ENCODE measurements around the gene CDYL. TPM values are rescaled to one million over a fixed set of nuclear protein-coding genes. Genes with fewer than 3 reads are reported as not detected.
A peak's percentile ranks its signal among the peaks of the same experiment; 100 is the strongest.

CDYL gene
- polyA plus RNA-seq, 1 of the 3 experiments (the other 2 are of a cell fraction): 13.3 TPM

DNA sequence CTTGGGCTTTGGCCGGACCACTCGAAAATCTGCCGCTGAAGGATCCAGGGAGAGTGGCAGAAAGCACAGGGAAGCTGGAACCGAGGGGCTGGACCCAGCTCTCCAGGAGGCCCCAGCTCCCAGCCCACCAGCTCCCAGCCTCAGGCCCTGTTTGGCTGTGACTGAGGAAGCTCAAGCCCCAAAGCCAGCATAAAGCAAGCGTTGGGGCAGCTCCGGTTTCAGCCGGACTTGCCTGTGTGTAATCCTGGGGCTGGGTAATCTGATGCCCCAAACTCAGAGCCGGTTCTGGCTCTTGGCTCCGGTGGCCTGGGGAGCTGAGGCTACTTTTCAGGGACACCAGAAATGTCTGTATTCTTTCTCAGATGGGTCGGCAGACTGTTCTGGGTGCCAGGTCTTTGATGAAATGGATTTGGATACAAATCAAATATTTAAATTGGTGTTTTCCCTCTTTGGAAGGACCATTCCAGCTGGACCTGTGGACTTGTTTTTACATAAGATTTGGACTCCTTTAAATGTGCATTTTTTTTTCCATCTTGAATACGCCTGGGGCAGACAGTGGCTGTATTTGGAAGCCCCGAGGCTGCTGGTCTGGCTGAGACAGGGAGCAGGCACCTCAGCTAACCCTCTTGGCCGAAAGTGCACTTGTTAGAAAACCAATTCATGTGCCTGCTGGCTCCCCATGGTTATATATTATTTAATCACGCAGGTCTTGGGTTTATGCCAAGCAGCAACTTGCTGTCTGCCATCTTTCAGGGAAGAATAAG is 198.0 kb downstream of the CDYL start:
- H3K9me3 ChIP-seq: no peaks in the 10 kb centered on the region
- no peaks in the 10 kb centered on the region for H3K79me2 ChIP-seq (ENCODE audit: insufficient read depth)
- no peaks in the 10 kb centered on the region for H4K20me1 ChIP-seq (ENCODE audit: insufficient read depth)
- no peak overlapping the region for H3K4me3 ChIP-seq (ENCODE audit: low read depth in 2 of 2, low read length in 1 of 2)
- ChIA-PET CTCF (no interaction called here), POLR2A (interaction anchor here (0.6 kb wide), 1 partner anchor 1897 kb away, joined by 3 read pairs; no protein-coding TSS in a partner anchor)
- H3F3A ChIP-seq (replicated peaks; ENCODE audit: insufficient read depth): no peaks in the 10 kb centered on the region
- no peak overlapping the region for H3K9ac ChIP-seq
- H3K36me3 ChIP-seq (replicated peaks in 1 of 2; ENCODE audit: control insufficient read depth in 1 of 2, insufficient read depth in 2 of 2, low read length in 1 of 2): no peaks in the 10 kb centered on the region
- no peaks in the 10 kb centered on the region for H3K27me3 ChIP-seq (ENCODE audit: insufficient read depth)
- peak overlapping the region in 1 of 2 experiments; percentile 56; a peak in 2 of 4 replicates for H3K27ac ChIP-seq (ENCODE audit: low read depth in 2 of 2, low read length in 1 of 2)
- peak; percentile 32 for DNase-seq
- no peak overlapping the region for H2AFZ ChIP-seq (ENCODE audit: low read depth)
- 53% methylated on average over 11 of the region's 14 CpGs for WGBS (ENCODE audit: low lambda C conversion rate)
- no peak overlapping the region for H3K4me2 ChIP-seq
- H3K4me1 ChIP-seq (ENCODE audit: control insufficient read depth in 1 of 2, insufficient read depth in 2 of 2, low read depth in 1 of 2, low read length in 1 of 2): peaks cover 0 to 15% of the 10 kb centered on the region in 2 experiments; a peak in 1 of 4 replicates
- TF ChIP-seq ELF1 (IDR thresholded peaks at IDR 0.05): no peak
- TF ChIP-seq TAF1 (IDR thresholded peaks at IDR 0.05; ENCODE audit: borderline replicate concordance, low read depth, low read length): no peak
- no peak for TF ChIP-seq CHD2 (IDR thresholded peaks at IDR 0.05; ENCODE audit: low read length, partially characterized antibody)
- H3K9me2 ChIP-seq: no peaks in the 10 kb centered on the region

DNA sequence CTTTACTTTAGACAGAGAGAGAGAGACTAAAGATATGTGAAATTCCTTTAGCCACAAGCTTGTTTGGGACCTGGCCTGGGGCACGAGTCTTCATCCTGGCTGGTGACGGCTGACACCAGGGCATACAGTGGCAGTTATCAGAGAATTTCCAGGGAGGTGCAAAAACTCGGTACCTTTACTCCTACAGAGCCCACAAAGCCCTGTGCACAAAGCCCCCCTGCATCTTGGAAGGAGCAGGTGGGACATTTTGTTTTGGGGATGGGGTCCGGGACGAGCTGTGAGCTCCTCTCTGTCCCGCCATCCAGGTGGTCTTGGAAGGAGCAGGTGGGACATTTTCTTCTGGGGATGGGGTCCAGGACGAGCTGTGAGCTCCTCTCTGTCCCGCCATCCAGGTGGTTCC is 198.8 kb downstream of the CDYL start:
- no peaks in the 10 kb centered on the region for H3K27me3 ChIP-seq (ENCODE audit: insufficient read depth)
- 77% methylated on average over 5 of the region's 8 CpGs for WGBS (ENCODE audit: low lambda C conversion rate)
- ChIA-PET CTCF (no interaction called here), POLR2A (no interaction called here)
- peak overlapping the region in 1 of 2 experiments; percentile 56; a peak in 2 of 4 replicates for H3K27ac ChIP-seq (ENCODE audit: low read depth in 2 of 2, low read length in 1 of 2)
- H4K20me1 ChIP-seq (ENCODE audit: insufficient read depth): no peaks in the 10 kb centered on the region
- no peak overlapping the region for H3K9ac ChIP-seq
- peaks cover 0 to 15% of the 10 kb centered on the region in 2 experiments; a peak in 1 of 4 replicates for H3K4me1 ChIP-seq (ENCODE audit: control insufficient read depth in 1 of 2, insufficient read depth in 2 of 2, low read depth in 1 of 2, low read length in 1 of 2)
- DNase-seq: no peak
- H3K79me2 ChIP-seq (ENCODE audit: insufficient read depth): no peaks in the 10 kb centered on the region
- H3K36me3 ChIP-seq (replicated peaks in 1 of 2; ENCODE audit: control insufficient read depth in 1 of 2, insufficient read depth in 2 of 2, low read length in 1 of 2): no peaks in the 10 kb centered on the region
- H2AFZ ChIP-seq (ENCODE audit: low read depth): no peak overlapping the region
- no peaks in the 10 kb centered on the region for H3F3A ChIP-seq (replicated peaks; ENCODE audit: insufficient read depth)
- no peak overlapping the region for H3K4me3 ChIP-seq (ENCODE audit: low read depth in 2 of 2, low read length in 1 of 2)
- H3K9me2 ChIP-seq: no peaks in the 10 kb centered on the region
- no peak for TF ChIP-seq FOSL2 (IDR thresholded peaks at IDR 0.05; ENCODE audit: borderline replicate concordance, low read depth)
- peaks cover 6% of the 10 kb centered on the region; the same call in 1 of the 2 replicates for H3K9me3 ChIP-seq
- no peak overlapping the region for H3K4me2 ChIP-seq

DNA sequence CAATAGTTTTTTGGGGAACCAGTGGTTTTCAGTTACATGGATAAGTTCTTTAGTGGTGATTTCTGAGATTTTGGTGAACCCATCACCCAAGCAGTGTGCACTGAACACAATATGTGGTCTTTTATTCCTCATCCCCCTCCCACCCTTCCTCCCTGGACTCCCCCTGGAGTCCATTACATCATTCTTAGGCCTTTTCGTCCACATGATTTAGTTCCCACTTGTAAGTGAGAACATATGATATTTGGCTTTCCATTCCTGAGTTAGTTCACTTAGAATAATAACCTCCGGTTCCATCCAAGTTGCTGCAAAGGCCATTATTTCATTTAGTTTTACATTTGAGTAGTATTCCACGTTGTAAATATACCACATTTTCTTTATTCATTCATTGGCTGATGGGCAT is 199.3 kb downstream of the CDYL start:
- DNase-seq: no peak
- peaks cover 0 to 15% of the 10 kb centered on the region in 2 experiments; a peak in 1 of 4 replicates for H3K4me1 ChIP-seq (ENCODE audit: control insufficient read depth in 1 of 2, insufficient read depth in 2 of 2, low read depth in 1 of 2, low read length in 1 of 2)
- H3K9ac ChIP-seq: no peak overlapping the region
- no peaks in the 10 kb centered on the region for H3K27me3 ChIP-seq (ENCODE audit: insufficient read depth)
- no peaks in the 10 kb centered on the region for H3K79me2 ChIP-seq (ENCODE audit: insufficient read depth)
- CTCF ChIA-PET: no interaction called here
- no peak overlapping the region for H2AFZ ChIP-seq (ENCODE audit: low read depth)
- POLR2A ChIA-PET: no interaction called here
- H3K4me3 ChIP-seq (ENCODE audit: low read depth in 2 of 2, low read length in 1 of 2): no peak overlapping the region
- H4K20me1 ChIP-seq (ENCODE audit: insufficient read depth): no peaks in the 10 kb centered on the region
- H3K36me3 ChIP-seq (replicated peaks in 1 of 2; ENCODE audit: control insufficient read depth in 1 of 2, insufficient read depth in 2 of 2, low read length in 1 of 2): no peaks in the 10 kb centered on the region
- H3K4me2 ChIP-seq: no peak overlapping the region
- no peaks in the 10 kb centered on the region for H3F3A ChIP-seq (replicated peaks; ENCODE audit: insufficient read depth)
- no peak overlapping the region for H3K27ac ChIP-seq (ENCODE audit: low read depth in 2 of 2, low read length in 1 of 2)
- 58% methylated on average over 3 of the region's 3 CpGs for WGBS (ENCODE audit: low lambda C conversion rate)
- no peaks in the 10 kb centered on the region for H3K9me2 ChIP-seq
- H3K9me3 ChIP-seq: peaks cover 6% of the 10 kb centered on the region; the same call in 1 of the 2 replicates
- TF ChIP-seq, protein P1, sequence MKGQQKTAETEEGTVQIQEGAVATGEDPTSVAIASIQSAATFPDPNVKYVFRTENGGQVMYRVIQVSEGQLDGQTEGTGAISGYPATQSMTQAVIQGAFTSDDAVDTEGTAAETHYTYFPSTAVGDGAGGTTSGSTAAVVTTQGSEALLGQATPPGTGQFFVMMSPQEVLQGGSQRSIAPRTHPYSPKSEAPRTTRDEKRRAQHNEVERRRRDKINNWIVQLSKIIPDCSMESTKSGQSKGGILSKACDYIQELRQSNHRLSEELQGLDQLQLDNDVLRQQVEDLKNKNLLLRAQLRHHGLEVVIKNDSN (IDR thresholded peaks at IDR 0.05; ENCODE audit: borderline replicate concordance, low read depth): no peak
- TF ChIP-seq TCF12 (IDR thresholded peaks at IDR 0.05): no peak
- TF ChIP-seq NFIC (IDR thresholded peaks at IDR 0.05; ENCODE audit: borderline replicate concordance): no peak
- no peak for TF ChIP-seq TEAD4 (IDR thresholded peaks at IDR 0.05; ENCODE audit: borderline replicate concordance, insufficient read depth)
- TF ChIP-seq, protein P2, sequence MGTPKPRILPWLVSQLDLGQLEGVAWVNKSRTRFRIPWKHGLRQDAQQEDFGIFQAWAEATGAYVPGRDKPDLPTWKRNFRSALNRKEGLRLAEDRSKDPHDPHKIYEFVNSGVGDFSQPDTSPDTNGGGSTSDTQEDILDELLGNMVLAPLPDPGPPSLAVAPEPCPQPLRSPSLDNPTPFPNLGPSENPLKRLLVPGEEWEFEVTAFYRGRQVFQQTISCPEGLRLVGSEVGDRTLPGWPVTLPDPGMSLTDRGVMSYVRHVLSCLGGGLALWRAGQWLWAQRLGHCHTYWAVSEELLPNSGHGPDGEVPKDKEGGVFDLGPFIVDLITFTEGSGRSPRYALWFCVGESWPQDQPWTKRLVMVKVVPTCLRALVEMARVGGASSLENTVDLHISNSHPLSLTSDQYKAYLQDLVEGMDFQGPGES (IDR thresholded peaks at IDR 0.05; ENCODE audit: low read depth, low read length): no peak
- no peak for TF ChIP-seq JUND (IDR thresholded peaks at IDR 0.05)
- TF ChIP-seq FOXJ3 (CRISPR knock-in tag; IDR thresholded peaks at IDR 0.05): no peak
- TF ChIP-seq RXRA (IDR thresholded peaks at IDR 0.05; ENCODE audit: borderline replicate concordance, low read depth): no peak
- TF ChIP-seq TAF1 (IDR thresholded peaks at IDR 0.05; ENCODE audit: borderline replicate concordance, low read depth, low read length): no peak
- TF ChIP-seq, protein P3, sequence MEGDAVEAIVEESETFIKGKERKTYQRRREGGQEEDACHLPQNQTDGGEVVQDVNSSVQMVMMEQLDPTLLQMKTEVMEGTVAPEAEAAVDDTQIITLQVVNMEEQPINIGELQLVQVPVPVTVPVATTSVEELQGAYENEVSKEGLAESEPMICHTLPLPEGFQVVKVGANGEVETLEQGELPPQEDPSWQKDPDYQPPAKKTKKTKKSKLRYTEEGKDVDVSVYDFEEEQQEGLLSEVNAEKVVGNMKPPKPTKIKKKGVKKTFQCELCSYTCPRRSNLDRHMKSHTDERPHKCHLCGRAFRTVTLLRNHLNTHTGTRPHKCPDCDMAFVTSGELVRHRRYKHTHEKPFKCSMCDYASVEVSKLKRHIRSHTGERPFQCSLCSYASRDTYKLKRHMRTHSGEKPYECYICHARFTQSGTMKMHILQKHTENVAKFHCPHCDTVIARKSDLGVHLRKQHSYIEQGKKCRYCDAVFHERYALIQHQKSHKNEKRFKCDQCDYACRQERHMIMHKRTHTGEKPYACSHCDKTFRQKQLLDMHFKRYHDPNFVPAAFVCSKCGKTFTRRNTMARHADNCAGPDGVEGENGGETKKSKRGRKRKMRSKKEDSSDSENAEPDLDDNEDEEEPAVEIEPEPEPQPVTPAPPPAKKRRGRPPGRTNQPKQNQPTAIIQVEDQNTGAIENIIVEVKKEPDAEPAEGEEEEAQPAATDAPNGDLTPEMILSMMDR (IDR thresholded peaks at IDR 0.05): no peak
- TF ChIP-seq SIN3A (IDR thresholded peaks at IDR 0.05; ENCODE audit: borderline replicate concordance, low read depth, low read length): no peak
- no peak for TF ChIP-seq RFX5 (IDR thresholded peaks at IDR 0.05; ENCODE audit: low read length)
- TF ChIP-seq RCOR1 (IDR thresholded peaks at IDR 0.05; ENCODE audit: low read length): no peak
- TF ChIP-seq, protein P4, sequence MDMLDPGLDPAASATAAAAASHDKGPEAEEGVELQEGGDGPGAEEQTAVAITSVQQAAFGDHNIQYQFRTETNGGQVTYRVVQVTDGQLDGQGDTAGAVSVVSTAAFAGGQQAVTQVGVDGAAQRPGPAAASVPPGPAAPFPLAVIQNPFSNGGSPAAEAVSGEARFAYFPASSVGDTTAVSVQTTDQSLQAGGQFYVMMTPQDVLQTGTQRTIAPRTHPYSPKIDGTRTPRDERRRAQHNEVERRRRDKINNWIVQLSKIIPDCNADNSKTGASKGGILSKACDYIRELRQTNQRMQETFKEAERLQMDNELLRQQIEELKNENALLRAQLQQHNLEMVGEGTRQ (IDR thresholded peaks at IDR 0.05; ENCODE audit: borderline replicate concordance, low read depth, low read length): no peak
